Colonic mucosa (tissue), 4 donors: Measurements from ENCODE around the gene CSF2RB. TPM values are rescaled to one million over a fixed set of nuclear protein-coding genes. Genes with fewer than 3 reads are reported as not detected.

ENCODE experiments used
- DNase-seq: peaks from one replicate; pipeline ENCODE4 v3.0.0-alpha.2; 2020
- H3K27ac ChIP-seq: fragments of 200-600 bp; one replicate; pipeline ENCODE4 v1.8.0; 2021
- H3K27me3 ChIP-seq: fragments of 200-600 bp; one replicate; pipeline ENCODE4 v1.8.0; 2021
- H3K36me3 ChIP-seq: fragments of 200-600 bp; one replicate; pipeline ENCODE4 v1.8.0; 2021
- H3K4me1 ChIP-seq: fragments of 200-600 bp; one replicate; pipeline ENCODE4 v1.8.0; 2021; ENCODE audit warnings: mild to moderate bottlenecking
- H3K4me3 ChIP-seq: fragments of 200-600 bp; one replicate; pipeline ENCODE4 v1.8.0; 2021
- H3K9ac ChIP-seq, 2 donors: one replicate each; pipeline ENCODE4 v1.7.0; 2013; ENCODE audit warnings: control low read depth in 2 of 2, low read depth in 2 of 2, low read length in 2 of 2
- H3K9me3 ChIP-seq: fragments of 200-600 bp; one replicate; pipeline ENCODE4 v1.8.0; 2021
- intact Hi-C: fragments of 100-400 bp; cut with DNase I; formaldehyde crosslinking; loops from one replicate; pipeline ENCODE4 v1.14.1; 2022
- total RNA-seq, 2 donors: library from RNA; stranded (reverse); fragmentation: NEBNext Ultra II Directional in 1 of 2; extraction: Animal tissue kit (Norgen Biotek cat#: 25700) in 1 of 2; gene quantifications; one replicate each; pipeline ENCODE4 v1.2.1, GENCODE V29; 2021
- TF ChIP-seq, protein P1 (sequence below): fragments of 200-600 bp; IDR thresholded peaks from one replicate; pipeline ENCODE4 v1.8.0; 2022; ENCODE audit warnings: antibody characterized with exemption, mild to moderate bottlenecking
- donor health status: healthy.
- donor health status: DM: no; HTN: no; CAD: no.
- donor health status: DM: no; HTN: no; CAD: no.

The CSF2RB gene
- total RNA-seq, 2 donors from 2014 or later, result 2.1 to 5.2 TPM

DNA sequence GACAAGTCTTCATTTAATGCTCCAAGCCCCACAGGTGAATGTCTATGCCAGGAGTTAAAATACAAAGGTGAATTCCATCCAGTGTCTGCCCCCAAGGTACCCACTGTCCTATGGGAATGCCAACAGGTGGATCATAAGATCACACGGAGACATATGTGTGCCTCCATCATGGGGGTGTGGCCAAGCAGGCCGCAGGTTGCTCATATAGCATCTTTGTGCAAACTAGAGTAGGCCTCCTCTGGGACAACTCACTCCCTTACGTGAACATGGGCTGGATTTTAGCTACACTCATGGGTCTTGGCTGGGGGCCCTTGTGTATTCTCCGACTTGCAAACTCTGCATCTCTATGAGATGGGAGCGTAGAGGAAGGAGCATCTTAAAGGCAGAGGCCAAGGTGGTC, 45.7 kb upstream of the CSF2RB start:
- Histone ChIP-seq H3K9me3 (no peaks in the 10 kb centered on the region), H3K4me3 (no peak overlapping the region), H3K27ac (no peak overlapping the region), H3K9ac (no peak overlapping the region), H3K4me1 (no peaks in the 10 kb centered on the region), H3K27me3 (no peaks in the 10 kb centered on the region), H3K36me3 (no peaks in the 10 kb centered on the region)
- DNase-seq, result no peak
- intact Hi-C loops, result no loop called here
- TF ChIP-seq, protein P1, sequence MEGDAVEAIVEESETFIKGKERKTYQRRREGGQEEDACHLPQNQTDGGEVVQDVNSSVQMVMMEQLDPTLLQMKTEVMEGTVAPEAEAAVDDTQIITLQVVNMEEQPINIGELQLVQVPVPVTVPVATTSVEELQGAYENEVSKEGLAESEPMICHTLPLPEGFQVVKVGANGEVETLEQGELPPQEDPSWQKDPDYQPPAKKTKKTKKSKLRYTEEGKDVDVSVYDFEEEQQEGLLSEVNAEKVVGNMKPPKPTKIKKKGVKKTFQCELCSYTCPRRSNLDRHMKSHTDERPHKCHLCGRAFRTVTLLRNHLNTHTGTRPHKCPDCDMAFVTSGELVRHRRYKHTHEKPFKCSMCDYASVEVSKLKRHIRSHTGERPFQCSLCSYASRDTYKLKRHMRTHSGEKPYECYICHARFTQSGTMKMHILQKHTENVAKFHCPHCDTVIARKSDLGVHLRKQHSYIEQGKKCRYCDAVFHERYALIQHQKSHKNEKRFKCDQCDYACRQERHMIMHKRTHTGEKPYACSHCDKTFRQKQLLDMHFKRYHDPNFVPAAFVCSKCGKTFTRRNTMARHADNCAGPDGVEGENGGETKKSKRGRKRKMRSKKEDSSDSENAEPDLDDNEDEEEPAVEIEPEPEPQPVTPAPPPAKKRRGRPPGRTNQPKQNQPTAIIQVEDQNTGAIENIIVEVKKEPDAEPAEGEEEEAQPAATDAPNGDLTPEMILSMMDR, result no peak

DNA sequence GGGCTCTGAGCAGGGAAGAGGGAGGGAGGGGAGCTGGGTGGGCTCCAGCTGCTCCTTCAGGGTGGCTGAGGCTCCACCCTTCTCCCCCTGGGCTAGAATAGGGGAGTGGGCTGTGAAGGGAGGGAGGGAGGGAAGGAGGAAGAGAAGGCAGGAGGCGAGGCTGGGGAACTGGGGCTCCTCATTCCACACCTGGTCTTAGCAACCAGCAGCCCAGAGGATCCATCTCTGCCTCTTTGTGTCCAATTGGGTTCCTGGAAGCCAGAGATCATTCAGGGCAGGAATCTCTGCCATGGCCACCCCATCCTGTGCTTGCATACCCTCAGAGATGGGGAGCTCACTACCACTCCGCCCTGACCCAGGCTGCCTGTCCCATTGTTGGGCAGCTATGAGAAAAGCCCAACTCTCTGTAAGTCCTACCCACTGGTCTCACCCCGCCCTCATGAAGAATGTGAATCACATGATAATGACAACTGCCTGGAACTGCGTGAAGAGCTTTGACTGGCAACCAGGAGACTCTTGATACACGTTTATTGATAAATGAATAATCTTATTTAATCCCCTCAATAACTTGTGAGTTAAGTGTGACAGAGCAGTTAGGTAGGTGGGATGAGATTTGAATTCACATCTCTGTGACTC, 44.8 kb upstream of the CSF2RB start:
- no peak overlapping the region for H3K4me3 ChIP-seq
- TF ChIP-seq, protein P1, result no peak
- no peak for DNase-seq

DNA sequence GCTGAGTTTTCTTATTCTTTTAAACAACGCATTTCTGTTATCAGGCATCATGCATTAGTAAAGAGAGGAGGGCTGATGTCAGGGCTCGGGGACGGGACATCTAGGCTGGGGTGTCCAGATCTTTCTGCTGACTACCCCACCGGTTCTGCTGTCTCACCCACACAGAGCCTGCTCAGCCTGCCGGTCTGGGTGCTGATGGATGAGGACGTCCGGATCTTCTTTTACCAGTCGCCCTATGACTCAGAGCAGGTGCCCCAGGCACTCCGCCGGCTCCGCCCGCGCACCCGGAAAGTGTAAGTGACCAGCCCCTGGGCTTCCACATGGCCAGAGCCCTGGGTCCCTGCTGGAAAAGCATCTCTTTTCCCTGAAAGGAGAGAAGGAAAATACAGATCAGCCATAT, 43.2 kb upstream of the CSF2RB start:
- Histone ChIP-seq H3K36me3 (no peaks in the 10 kb centered on the region), H3K27ac (no peak overlapping the region), H3K9ac (no peak overlapping the region), H3K9me3 (no peaks in the 10 kb centered on the region), H3K27me3 (no peaks in the 10 kb centered on the region), H3K4me3 (no peak overlapping the region), H3K4me1 (no peaks in the 10 kb centered on the region)
- intact Hi-C loops, result no loop called here
- DNase-seq, result no peak
- TF ChIP-seq, protein P1, result no peak

More for the DNA sequence above, 44.8 kb upstream of the CSF2RB start:
- Histone ChIP-seq H3K36me3 (no peaks in the 10 kb centered on the region), H3K9ac (no peak overlapping the region), H3K9me3 (no peaks in the 10 kb centered on the region), H3K27me3 (no peaks in the 10 kb centered on the region), H3K4me1 (no peaks in the 10 kb centered on the region), H3K27ac (no peak overlapping the region)
- intact Hi-C loops, result no loop called here

DNA sequence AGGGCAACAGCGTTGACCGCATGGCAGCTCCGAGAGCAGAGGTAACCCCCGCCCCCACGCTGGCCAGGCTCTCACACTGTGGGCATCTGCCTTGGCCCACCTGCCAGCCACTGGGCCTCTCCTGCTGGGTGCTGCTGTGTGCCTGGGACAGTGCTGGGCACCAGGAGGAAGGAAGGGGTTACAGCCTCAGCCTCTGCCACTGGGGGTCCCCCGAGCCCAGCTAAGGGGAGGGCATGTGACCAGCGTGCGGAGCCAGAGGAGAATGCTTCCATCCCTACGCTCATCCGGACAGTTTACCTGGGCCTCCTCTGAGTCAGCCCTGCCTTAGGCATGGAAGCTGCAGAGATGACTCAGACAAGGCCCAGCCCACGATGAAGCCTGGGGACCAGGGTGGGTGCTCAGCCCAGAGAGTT, 41.8 kb upstream of the CSF2RB start:
- Histone ChIP-seq H3K9ac (no peak overlapping the region), H3K27ac (no peak overlapping the region), H3K27me3 (no peaks in the 10 kb centered on the region), H3K9me3 (no peaks in the 10 kb centered on the region), H3K4me1 (no peaks in the 10 kb centered on the region), H3K36me3 (no peaks in the 10 kb centered on the region), H3K4me3 (no peak overlapping the region)
- intact Hi-C loops, result no loop called here
- DNase-seq, result no peak
- TF ChIP-seq, protein P1, result no peak

DNA sequence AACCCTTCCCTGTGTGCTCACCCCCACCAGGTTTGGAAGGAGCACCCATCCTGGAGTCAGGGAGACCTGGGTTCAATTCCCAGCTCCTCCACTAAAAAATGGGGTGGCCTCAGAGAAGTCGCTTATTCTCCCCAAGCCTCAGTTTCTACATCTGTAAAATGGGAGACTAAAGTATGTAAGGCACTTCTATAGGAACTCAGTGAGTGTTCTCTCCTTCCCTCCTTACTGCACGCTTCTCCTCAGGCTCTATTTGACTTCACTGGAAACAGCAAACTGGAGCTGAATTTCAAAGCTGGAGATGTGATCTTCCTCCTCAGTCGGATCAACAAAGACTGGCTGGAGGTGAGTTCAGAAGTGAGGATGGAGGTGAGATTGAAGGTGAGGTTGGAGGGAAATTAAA, 41.3 kb upstream of the CSF2RB start:
- Histone ChIP-seq H3K4me1 (no peaks in the 10 kb centered on the region), H3K9ac (no peak overlapping the region), H3K4me3 (no peak overlapping the region), H3K9me3 (no peaks in the 10 kb centered on the region), H3K27ac (no peak overlapping the region), H3K36me3 (no peaks in the 10 kb centered on the region), H3K27me3 (no peaks in the 10 kb centered on the region)
- intact Hi-C loops, result no loop called here
- TF ChIP-seq, protein P1, result no peak
- DNase-seq, result no peak
